NCI-H1048 (cell line): ENCODE measurements around the gene F8.
"Not testable (repeated sequence)": the region's sequence is repeated elsewhere in the genome, so short reads cannot be mapped to it uniquely, and the experiment has no call there.

Experiments
- DNase-seq: peaks from one replicate; lab custom pipeline; 2025; lab: John Stamatoyannopoulos, UW

Gene F8

GRCh38 chrX:155028877-155029291 is 6.4 kb upstream of the F8 start:
- no peak for DNase-seq

GRCh38 chrX:155028129-155028528 is 5.6 kb upstream of the F8 start:
- DNase-seq = no peak

GRCh38 chrX:155027509-155028066 is 5.1 kb upstream of the F8 start:
- DNase-seq = no peak

- DNase-seq = peak; percentile 60
Observed at GRCh38 chrX:155026727-155027508, 4.4 kb upstream of the F8 start, which contains the start of gene FUNDC2. Gene FUNDC2, plus strand, starts transcription at chrX:155026844. Its CDS starts 95 bp downstream, at chrX:155026939.

GRCh38 chrX:155026420-155026726 is 3.9 kb upstream of the F8 start:
- DNase-seq = no peak

DNA sequence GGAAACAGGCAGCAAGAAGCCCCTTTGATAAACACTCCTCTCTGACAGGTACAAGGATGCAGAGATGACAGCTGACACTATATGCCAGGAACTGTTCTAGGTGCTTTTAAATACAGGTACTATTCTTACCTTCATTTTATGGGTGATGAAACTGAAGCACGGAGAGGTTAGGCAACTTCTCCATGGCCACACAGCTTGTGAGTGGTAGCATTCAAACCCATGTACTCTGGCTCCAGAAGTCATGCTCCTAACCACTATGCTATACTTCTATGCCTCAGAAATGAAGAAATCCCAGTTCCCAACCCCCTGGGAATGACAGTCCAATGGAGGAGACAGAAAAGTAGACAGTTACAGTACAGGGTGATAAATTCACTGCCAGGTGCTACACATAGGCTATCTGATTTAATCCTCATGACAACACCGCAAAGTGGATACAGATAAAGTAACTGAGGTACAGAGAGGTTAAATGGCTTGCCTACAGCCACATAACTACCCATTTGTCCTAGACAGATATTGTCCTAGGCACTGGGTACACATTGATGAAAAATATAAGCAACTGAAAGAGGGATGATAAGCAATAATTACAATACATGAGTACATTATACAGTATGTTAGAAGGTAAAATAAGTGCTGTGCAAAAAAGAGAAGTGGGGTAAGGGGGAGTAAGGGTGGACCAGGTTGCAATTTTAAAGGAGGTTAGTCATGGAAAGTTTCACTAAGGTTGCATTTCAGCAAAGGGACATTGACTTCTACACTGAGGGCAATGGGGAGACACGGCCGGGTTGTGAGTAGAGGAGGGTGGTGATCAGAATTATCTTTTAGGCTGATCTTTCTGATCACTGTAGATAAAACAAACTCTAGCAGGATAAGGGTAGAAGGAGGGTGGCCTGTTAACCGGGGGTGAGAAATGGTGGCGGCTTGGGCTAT is 1.6 kb upstream of the F8 start:
- no peak for DNase-seq

DNA sequence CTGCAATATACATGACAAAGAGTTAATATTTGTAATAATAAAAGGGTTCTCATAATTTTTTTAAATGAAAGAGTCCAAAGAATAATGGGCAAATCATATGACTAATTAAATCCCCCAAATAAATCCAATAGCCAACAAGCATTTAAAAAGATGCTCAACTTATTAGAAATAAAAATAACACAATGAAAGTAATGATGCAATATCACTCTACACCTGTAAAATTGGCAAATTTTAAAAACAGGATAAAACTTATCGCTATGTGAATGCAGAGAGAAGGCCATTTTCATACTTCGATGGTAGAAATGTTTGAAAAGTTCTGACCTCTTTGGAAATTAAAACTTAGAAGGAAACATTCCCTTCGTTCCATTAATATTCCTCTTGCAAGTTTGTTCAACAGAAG is 1.9 kb downstream of the F8 start:
- no peak for DNase-seq

- DNase-seq = no peak
Observed at GRCh38 chrX:155009994-155010472, 12.5 kb downstream of the F8 start.

DNA sequence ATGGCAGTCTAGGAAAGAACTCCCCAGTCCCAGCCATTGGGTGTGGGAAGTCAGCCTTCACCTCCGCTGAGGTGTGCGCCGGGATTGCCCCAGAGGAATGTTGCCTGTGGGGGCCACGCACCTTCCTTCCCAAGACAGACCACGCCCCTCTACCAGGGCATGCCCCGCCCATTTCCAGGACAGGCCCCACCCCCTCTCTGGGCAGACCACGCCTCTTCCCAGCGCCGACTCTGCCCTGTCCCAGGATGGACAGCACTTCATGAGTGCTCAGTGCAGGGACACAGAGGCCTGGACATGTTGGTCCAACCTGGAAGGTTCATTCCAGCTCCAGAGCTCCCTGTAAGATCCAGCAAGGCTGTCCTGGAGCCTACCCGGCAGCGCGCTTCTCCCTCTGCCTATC is 13.9 kb downstream of the F8 start:
- DNase-seq = not testable (repeated sequence)

DNA sequence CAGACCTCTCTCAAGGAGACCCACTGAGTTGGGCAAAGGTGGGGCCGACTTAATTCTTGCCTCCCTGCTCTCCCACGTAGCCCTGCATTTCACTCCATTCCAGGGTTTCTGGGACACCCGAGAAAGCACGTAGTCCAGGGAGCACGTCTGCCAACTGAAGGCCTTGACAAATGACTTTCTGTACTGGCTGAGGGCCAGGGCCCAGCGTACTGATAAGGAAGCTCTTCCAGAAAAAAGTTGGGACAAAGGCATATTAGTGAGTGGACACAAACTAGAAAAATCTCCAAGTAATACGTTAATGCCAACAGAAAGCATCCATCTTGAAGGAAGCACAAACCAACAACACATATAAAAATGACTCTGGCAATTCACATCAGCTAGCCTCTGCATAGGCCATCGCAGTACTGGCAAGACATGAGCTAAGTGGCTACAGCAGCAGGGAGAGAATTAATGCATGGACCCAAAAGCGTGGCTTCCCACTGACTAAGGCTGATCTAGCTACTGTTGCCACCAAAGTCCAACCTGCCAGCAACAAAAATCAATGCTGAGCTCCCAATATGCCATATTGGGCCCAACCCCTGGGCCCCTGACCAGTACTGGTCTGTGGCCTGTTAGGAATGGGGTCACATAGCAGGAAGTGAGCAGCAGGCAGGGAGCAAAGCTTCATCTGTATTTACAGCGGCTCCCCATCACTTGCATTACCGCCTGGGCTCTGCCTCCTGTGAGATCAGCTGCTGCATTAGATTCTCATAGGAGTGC is 15.4 kb downstream of the F8 start:
- DNase-seq = not testable (repeated sequence)

- not testable (repeated sequence) for DNase-seq
Observed at GRCh38 chrX:155006379-155006778, 16.1 kb downstream of the F8 start.

- no peak for DNase-seq
Observed at GRCh38 chrX:155005190-155005589, 17.3 kb downstream of the F8 start.

- DNase-seq = no peak
Observed at GRCh38 chrX:155001873-155002272, 20.6 kb downstream of the F8 start.

- DNase-seq = no peak
Observed at GRCh38 chrX:155000841-155001240, 21.7 kb downstream of the F8 start.

GRCh38 chrX:154998204-154998880 is 24.2 kb downstream of the F8 start:
- no peak for DNase-seq

- no peak for DNase-seq
Observed at GRCh38 chrX:154991476-154991875, 31.0 kb downstream of the F8 start.

- no peak for DNase-seq
Observed at GRCh38 chrX:154991039-154991438, 31.5 kb downstream of the F8 start.

DNA sequence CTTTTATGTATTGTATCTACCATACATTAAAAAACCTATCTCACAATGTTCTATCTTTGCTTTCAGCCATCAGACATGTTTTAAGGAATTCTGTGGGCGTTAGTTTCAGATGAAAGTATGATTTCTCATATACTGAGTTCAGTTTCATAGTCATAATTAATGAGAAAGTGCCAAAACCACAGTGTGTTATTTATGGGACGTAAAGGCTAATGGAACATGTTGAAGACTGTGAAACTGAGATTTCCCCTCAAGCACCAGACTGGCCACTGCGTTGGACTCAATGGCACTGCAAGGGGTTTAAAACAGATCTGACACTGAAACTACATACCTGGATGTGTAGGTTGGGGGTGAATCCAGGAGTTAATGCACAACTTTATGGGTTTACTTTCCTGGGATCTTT is 32.0 kb downstream of the F8 start:
- no peak for DNase-seq

GRCh38 chrX:154988719-154989118 is 33.8 kb downstream of the F8 start:
- no peak for DNase-seq

DNA sequence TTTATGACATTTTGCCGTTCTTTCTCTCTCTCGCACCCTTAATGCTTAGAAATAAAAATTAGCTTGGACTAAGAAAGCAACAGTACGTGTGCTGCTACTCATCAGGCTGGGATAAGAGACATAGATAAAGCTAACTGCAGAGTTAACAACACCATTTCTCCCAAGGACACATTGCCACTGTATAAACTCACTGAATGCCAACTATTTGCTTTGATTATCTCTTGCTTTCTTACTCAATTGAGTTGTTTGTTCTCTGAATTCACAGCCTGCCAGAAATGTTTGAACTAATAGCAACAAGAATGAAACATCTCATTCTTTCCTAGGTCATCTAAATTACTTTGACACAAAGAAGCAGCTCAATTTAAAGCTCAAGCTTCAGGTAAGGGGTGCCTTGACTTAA is 34.6 kb downstream of the F8 start:
- DNase-seq = no peak

DNA sequence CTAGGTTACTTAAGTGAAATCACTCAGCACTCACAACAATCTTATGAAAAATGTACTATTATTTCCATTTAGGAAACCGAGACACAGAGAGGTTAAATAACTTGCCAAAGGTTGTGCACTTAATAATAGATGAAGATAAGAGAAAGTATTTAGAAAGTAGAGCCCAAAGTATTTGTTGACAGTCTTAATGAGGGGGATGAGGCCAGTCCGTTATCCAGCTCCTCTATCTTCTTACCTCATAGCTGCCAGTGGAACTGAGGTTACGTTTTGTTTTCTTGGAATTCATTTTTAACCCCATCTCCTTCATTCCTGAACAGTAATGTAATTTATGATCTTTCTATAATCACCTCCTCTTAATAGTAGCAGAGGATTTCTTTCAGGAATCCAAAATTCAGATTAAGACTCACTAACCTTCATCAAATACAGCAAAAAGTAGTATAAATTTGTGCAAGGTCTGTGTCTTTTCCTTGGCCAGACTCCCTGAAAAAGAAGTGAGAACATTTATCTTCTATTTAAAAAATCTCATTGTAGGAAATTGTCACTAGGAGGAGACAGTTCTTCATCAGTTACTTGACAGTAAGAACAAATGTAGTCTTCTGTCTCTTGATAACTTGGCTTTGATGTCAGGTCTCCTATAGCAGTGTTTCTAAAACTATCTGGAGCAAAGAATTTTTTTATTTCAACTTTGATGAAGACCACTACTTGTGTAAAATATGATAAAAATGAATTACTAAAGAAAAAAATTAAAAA is 35.5 kb downstream of the F8 start:
- DNase-seq = no peak
